ENCODE results near the gene EN1. TPM values are rescaled to one million over a fixed set of nuclear protein-coding genes. Genes with fewer than 3 reads are reported as not detected.

The EN1 gene
- polyA plus RNA-seq, 2 of the 4 experiments (the other 2 are of a cell fraction) = 0.06 to 0.92 TPM

DNA sequence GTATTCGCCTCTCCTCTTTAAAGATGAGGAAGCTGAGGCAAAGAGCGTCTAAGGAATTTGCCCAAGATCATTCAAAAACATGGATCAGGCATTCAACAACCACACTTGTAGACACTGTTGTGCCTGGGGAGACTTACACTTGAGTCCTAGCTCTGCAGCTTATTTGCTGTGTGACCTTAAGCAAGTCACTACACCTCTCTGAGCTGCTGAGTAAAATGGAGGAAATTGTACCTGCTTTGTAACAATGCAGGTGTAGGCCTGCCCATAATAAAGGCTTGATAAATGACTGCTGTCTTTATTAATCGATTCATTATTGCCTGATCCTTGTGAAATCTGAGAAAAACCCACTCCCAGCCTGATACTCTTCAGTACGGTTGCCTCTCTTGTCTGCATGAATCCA lies 30.8 kb downstream of the EN1 start:
- Histone ChIP-seq H3K9me3 (no peaks in the 10 kb centered on the region), H3K27ac (no peak overlapping the region), H3K4me3 (no peak overlapping the region), H3K4me1 (no peaks in the 10 kb centered on the region), H3K4me2 (no peak overlapping the region)
- POLR2A ChIA-PET = no interaction called here
- CTCF ChIA-PET = interaction anchor here (1.9 kb wide), 1 partner anchor 9 kb away, joined by 4 read pairs; no protein-coding TSS in a partner anchor
- TF ChIP-seq HOXA7 (CRISPR knock-in tag; IDR thresholded peaks at IDR 0.05) (no peak), TP53 (CRISPR knock-in tag; IDR thresholded peaks at IDR 0.05) (no peak), KDM5A (IDR thresholded peaks at IDR 0.05) (no peak), FOSL2 (IDR thresholded peaks at IDR 0.05) (no peak), FOSL2 (CRISPR knock-in tag; IDR thresholded peaks at IDR 0.05) (no peak), ESRRA (IDR thresholded peaks at IDR 0.05; ENCODE audit: borderline replicate concordance, low read length) (no peak), PHF8 (IDR thresholded peaks at IDR 0.05; ENCODE audit: borderline replicate concordance, low read depth) (no peak), EP300 (IDR thresholded peaks at IDR 0.05) (no peak), MYC (IDR thresholded peaks at IDR 0.05; ENCODE audit: borderline replicate concordance, low read length) (no peak), CHD4 (IDR thresholded peaks at IDR 0.05; ENCODE audit: borderline replicate concordance) (no peak)
- TF ChIP-seq, protein P1, sequence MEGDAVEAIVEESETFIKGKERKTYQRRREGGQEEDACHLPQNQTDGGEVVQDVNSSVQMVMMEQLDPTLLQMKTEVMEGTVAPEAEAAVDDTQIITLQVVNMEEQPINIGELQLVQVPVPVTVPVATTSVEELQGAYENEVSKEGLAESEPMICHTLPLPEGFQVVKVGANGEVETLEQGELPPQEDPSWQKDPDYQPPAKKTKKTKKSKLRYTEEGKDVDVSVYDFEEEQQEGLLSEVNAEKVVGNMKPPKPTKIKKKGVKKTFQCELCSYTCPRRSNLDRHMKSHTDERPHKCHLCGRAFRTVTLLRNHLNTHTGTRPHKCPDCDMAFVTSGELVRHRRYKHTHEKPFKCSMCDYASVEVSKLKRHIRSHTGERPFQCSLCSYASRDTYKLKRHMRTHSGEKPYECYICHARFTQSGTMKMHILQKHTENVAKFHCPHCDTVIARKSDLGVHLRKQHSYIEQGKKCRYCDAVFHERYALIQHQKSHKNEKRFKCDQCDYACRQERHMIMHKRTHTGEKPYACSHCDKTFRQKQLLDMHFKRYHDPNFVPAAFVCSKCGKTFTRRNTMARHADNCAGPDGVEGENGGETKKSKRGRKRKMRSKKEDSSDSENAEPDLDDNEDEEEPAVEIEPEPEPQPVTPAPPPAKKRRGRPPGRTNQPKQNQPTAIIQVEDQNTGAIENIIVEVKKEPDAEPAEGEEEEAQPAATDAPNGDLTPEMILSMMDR (IDR thresholded peaks at IDR 0.05) = no peak
- ATAC-seq = no peak
- no peak for DNase-seq (ENCODE audit: low read depth in 1 of 2, low spot score in 1 of 2)
- no peak for FAIRE-seq
- 62% methylated on average over 4 of the region's 4 CpGs for WGBS (ENCODE audit: missing lambda C conversion rate)

DNA sequence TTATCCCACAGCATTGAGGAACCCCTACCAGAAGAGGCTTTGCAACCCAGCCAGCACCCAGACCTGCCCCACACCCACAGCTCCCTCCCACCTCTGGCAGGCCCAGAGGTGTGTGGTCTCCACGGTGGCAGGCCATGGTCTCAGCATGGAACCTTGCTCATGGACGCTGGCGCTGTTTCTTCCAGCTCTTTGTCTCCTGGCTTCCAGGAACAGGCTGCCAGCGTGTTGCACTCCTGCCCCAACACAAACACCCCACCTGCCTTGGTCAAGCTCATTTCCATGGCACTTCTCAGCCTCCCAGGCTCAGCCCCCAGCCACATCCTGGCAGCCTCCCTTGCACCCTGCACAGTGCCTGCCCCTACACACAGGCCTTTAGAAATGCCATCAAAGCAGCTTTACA lies 31.7 kb downstream of the EN1 start:
- CTCF ChIA-PET = interaction anchor here (1.9 kb wide), 1 partner anchor 8 kb away, joined by 4 read pairs; no protein-coding TSS in a partner anchor
- no peak overlapping the region for H3K4me3 ChIP-seq
- FAIRE-seq (no peak), DNase-seq (ENCODE audit: low read depth in 1 of 2, low spot score in 1 of 2) (no peak), ATAC-seq (no peak)
- POLR2A ChIA-PET = no interaction called here
- no peak overlapping the region for H3K27ac ChIP-seq
- WGBS (ENCODE audit: missing lambda C conversion rate) = 27% methylated on average over 4 of the region's 4 CpGs
- no peak overlapping the region for H3K4me2 ChIP-seq
- H3K9me3 ChIP-seq = no peaks in the 10 kb centered on the region
- H3K4me1 ChIP-seq = no peaks in the 10 kb centered on the region
- no peak for TF ChIP-seq BHLHE40 (IDR thresholded peaks at IDR 0.05; ENCODE audit: low read depth, low read length)
- TF ChIP-seq MAZ (IDR thresholded peaks at IDR 0.05; ENCODE audit: borderline replicate concordance, low read depth, low read length) = no peak
- no peak for TF ChIP-seq TP53 (CRISPR knock-in tag; IDR thresholded peaks at IDR 0.05)
- no peak for TF ChIP-seq RCOR1 (IDR thresholded peaks at IDR 0.05; ENCODE audit: low read depth, low read length)
- no peak for TF ChIP-seq EP300 (IDR thresholded peaks at IDR 0.05)
- TF ChIP-seq, protein P2, sequence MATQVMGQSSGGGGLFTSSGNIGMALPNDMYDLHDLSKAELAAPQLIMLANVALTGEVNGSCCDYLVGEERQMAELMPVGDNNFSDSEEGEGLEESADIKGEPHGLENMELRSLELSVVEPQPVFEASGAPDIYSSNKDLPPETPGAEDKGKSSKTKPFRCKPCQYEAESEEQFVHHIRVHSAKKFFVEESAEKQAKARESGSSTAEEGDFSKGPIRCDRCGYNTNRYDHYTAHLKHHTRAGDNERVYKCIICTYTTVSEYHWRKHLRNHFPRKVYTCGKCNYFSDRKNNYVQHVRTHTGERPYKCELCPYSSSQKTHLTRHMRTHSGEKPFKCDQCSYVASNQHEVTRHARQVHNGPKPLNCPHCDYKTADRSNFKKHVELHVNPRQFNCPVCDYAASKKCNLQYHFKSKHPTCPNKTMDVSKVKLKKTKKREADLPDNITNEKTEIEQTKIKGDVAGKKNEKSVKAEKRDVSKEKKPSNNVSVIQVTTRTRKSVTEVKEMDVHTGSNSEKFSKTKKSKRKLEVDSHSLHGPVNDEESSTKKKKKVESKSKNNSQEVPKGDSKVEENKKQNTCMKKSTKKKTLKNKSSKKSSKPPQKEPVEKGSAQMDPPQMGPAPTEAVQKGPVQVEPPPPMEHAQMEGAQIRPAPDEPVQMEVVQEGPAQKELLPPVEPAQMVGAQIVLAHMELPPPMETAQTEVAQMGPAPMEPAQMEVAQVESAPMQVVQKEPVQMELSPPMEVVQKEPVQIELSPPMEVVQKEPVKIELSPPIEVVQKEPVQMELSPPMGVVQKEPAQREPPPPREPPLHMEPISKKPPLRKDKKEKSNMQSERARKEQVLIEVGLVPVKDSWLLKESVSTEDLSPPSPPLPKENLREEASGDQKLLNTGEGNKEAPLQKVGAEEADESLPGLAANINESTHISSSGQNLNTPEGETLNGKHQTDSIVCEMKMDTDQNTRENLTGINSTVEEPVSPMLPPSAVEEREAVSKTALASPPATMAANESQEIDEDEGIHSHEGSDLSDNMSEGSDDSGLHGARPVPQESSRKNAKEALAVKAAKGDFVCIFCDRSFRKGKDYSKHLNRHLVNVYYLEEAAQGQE (IDR thresholded peaks at IDR 0.05) = no peak
- no peak for TF ChIP-seq EHF (CRISPR knock-in tag; IDR thresholded peaks at IDR 0.05)
- no peak for TF ChIP-seq JUN (IDR thresholded peaks at IDR 0.05)
- TF ChIP-seq CEBPB (IDR thresholded peaks at IDR 0.05) = no peak
- TF ChIP-seq ZC3H11A (IDR thresholded peaks at IDR 0.05) = no peak
- no peak for TF ChIP-seq CHD4 (IDR thresholded peaks at IDR 0.05; ENCODE audit: borderline replicate concordance)
- TF ChIP-seq FOSL2 (IDR thresholded peaks at IDR 0.05) = no peak
- TF ChIP-seq FOSL2 (CRISPR knock-in tag; IDR thresholded peaks at IDR 0.05) = no peak
- no peak for TF ChIP-seq ESRRA (IDR thresholded peaks at IDR 0.05; ENCODE audit: borderline replicate concordance, low read length)
- no peak for TF ChIP-seq TFCP2L1 (CRISPR knock-in tag; IDR thresholded peaks at IDR 0.05)
- TF ChIP-seq MYC (IDR thresholded peaks at IDR 0.05; ENCODE audit: borderline replicate concordance, low read length) = no peak
- no peak for TF ChIP-seq RFX5 (IDR thresholded peaks at IDR 0.05)
- TF ChIP-seq HOXB13 (CRISPR knock-in tag; IDR thresholded peaks at IDR 0.05; ENCODE audit: low read depth) = no peak
- no peak for TF ChIP-seq NPAS2 (CRISPR knock-in tag; IDR thresholded peaks at IDR 0.05; ENCODE audit: borderline replicate concordance)

Data from A549 (cell line).